ENCODE results near the gene SOD1.
"Not testable (repeated sequence)": the region's sequence is repeated elsewhere in the genome, so short reads cannot be mapped to it uniquely, and the experiment has no call there.

The SOD1 gene

GRCh38 chr21:31665869-31666268 lies 6.4 kb downstream of the SOD1 start:
- H3K36me3 ChIP-seq (replicated peaks in 1 of 2; ENCODE audit: control insufficient read depth in 2 of 2, insufficient read depth in 2 of 2, low read length in 2 of 2) = peaks cover 8 to 87% of the 10 kb centered on the region in 2 donors
- not testable (repeated sequence) for DNase-seq (ENCODE audit: low spot score); H2AFZ ChIP-seq (ENCODE audit: low read length); H3K27ac ChIP-seq (replicated peaks; ENCODE audit: low read length); H2BK15ac ChIP-seq (ENCODE audit: low read length); H3K4me2 ChIP-seq (ENCODE audit: insufficient read depth, low read length, poor library complexity, severe bottlenecking); H3K9me3 ChIP-seq (replicated peaks in 1 of 2; ENCODE audit: control insufficient read depth in 2 of 2, insufficient read depth in 1 of 2, low read depth in 1 of 2, low read length in 2 of 2); H3K79me1 ChIP-seq (ENCODE audit: low read depth, low read length); H3K4me3 ChIP-seq (ENCODE audit: low read length in 2 of 2); H3K18ac ChIP-seq (ENCODE audit: low read length); H3K14ac ChIP-seq (ENCODE audit: low read length); H2BK120ac ChIP-seq (ENCODE audit: low read depth, low read length); H3K9ac ChIP-seq (ENCODE audit: low read depth, low read length, poor library complexity); H3K4me1 ChIP-seq (ENCODE audit: control insufficient read depth in 2 of 2, insufficient read depth in 1 of 2, low read depth in 1 of 2, low read length in 2 of 2); H4K91ac ChIP-seq (ENCODE audit: low read depth, low read length, poor library complexity); H3K27me3 ChIP-seq (ENCODE audit: control insufficient read depth in 3 of 3, insufficient read depth in 3 of 3, low read depth in 1 of 3, low read length in 3 of 3); H4K8ac ChIP-seq (ENCODE audit: low read depth, low read length); H3K23ac ChIP-seq (ENCODE audit: low read depth, low read length, poor library complexity); H2BK12ac ChIP-seq (ENCODE audit: low read length); H2BK5ac ChIP-seq (ENCODE audit: low read length); H3K4ac ChIP-seq (ENCODE audit: low read length); H2AK5ac ChIP-seq (ENCODE audit: low read depth, low read length)
- no CpG with 5 or more reads among the region's 4 CpGs for WGBS, 2 donors (ENCODE audit: extremely low coverage in 2 of 2, insufficient read length in 2 of 2, insufficient replicate concordance in 1 of 2)

- no peak overlapping the region for H3K4me3 ChIP-seq (ENCODE audit: low read length in 2 of 2)
- no peak overlapping the region for H3K23ac ChIP-seq (ENCODE audit: low read depth, low read length, poor library complexity)
- H4K91ac ChIP-seq (ENCODE audit: low read depth, low read length, poor library complexity) = no peak overlapping the region
- H3K4me1 ChIP-seq (ENCODE audit: control insufficient read depth in 2 of 2, insufficient read depth in 1 of 2, low read depth in 1 of 2, low read length in 2 of 2) = peaks cover 0 to 4% of the 10 kb centered on the region in 2 donors
- no peak overlapping the region for H2BK5ac ChIP-seq (ENCODE audit: low read length)
- H3K79me1 ChIP-seq (ENCODE audit: low read depth, low read length) = peaks cover 3% of the 10 kb centered on the region
- H3K9me3 ChIP-seq (replicated peaks in 1 of 2; ENCODE audit: control insufficient read depth in 2 of 2, insufficient read depth in 1 of 2, low read depth in 1 of 2, low read length in 2 of 2) = peaks cover 0 to 7% of the 10 kb centered on the region in 2 donors
- no peak overlapping the region for H2BK15ac ChIP-seq (ENCODE audit: low read length)
- H3K4me2 ChIP-seq (ENCODE audit: insufficient read depth, low read length, poor library complexity, severe bottlenecking) = no peak overlapping the region
- no peak overlapping the region for H4K8ac ChIP-seq (ENCODE audit: low read depth, low read length)
- H2BK120ac ChIP-seq (ENCODE audit: low read depth, low read length) = no peak overlapping the region
- H3K18ac ChIP-seq (ENCODE audit: low read length) = no peak overlapping the region
- H2AK5ac ChIP-seq (ENCODE audit: low read depth, low read length) = no peak overlapping the region
- no peak overlapping the region for H3K27ac ChIP-seq (replicated peaks; ENCODE audit: low read length)
- H3K36me3 ChIP-seq (replicated peaks in 1 of 2; ENCODE audit: control insufficient read depth in 2 of 2, insufficient read depth in 2 of 2, low read length in 2 of 2) = peaks cover 11 to 92% of the 10 kb centered on the region in 2 donors
- no peak overlapping the region for H2AFZ ChIP-seq (ENCODE audit: low read length)
- WGBS, 2 donors (ENCODE audit: extremely low coverage in 2 of 2, insufficient read length in 2 of 2, insufficient replicate concordance in 1 of 2) = no CpG with 5 or more reads among the region's 5 CpGs
- H3K9ac ChIP-seq (ENCODE audit: low read depth, low read length, poor library complexity) = no peak overlapping the region
- DNase-seq (ENCODE audit: low spot score) = no peak
- no peak overlapping the region for H3K4ac ChIP-seq (ENCODE audit: low read length)
- no peak overlapping the region for H3K14ac ChIP-seq (ENCODE audit: low read length)
- no peak overlapping the region for H2BK12ac ChIP-seq (ENCODE audit: low read length)
- no peaks in the 10 kb centered on the region for H3K27me3 ChIP-seq (ENCODE audit: control insufficient read depth in 3 of 3, insufficient read depth in 3 of 3, low read depth in 1 of 3, low read length in 3 of 3)
Observed at GRCh38 chr21:31666445-31667010, 7.0 kb downstream of the SOD1 start.

- Histone ChIP-seq H3K4me3 (ENCODE audit: low read length in 2 of 2) (no peak overlapping the region), H3K4me1 (ENCODE audit: control insufficient read depth in 2 of 2, insufficient read depth in 1 of 2, low read depth in 1 of 2, low read length in 2 of 2) (peaks cover 0 to 5% of the 10 kb centered on the region in 2 donors), H2BK5ac (ENCODE audit: low read length) (no peak overlapping the region), H3K9ac (ENCODE audit: low read depth, low read length, poor library complexity) (no peak overlapping the region), H3K27me3 (ENCODE audit: control insufficient read depth in 3 of 3, insufficient read depth in 3 of 3, low read depth in 1 of 3, low read length in 3 of 3) (no peaks in the 10 kb centered on the region), H2BK15ac (ENCODE audit: low read length) (no peak overlapping the region), H3K9me3 (replicated peaks in 1 of 2; ENCODE audit: control insufficient read depth in 2 of 2, insufficient read depth in 1 of 2, low read depth in 1 of 2, low read length in 2 of 2) (peaks cover 0 to 3% of the 10 kb centered on the region in 2 donors), H3K4me2 (ENCODE audit: insufficient read depth, low read length, poor library complexity, severe bottlenecking) (no peak overlapping the region), H3K36me3 (replicated peaks in 1 of 2; ENCODE audit: control insufficient read depth in 2 of 2, insufficient read depth in 2 of 2, low read length in 2 of 2) (peaks cover 14 to 92% of the 10 kb centered on the region in 2 donors), H2BK12ac (ENCODE audit: low read length) (no peak overlapping the region), H3K23ac (ENCODE audit: low read depth, low read length, poor library complexity) (no peak overlapping the region), H4K8ac (ENCODE audit: low read depth, low read length) (no peak overlapping the region), H3K14ac (ENCODE audit: low read length) (no peak overlapping the region), H4K91ac (ENCODE audit: low read depth, low read length, poor library complexity) (no peak overlapping the region), H3K4ac (ENCODE audit: low read length) (no peak overlapping the region), H3K79me1 (ENCODE audit: low read depth, low read length) (peaks cover 3% of the 10 kb centered on the region), H3K18ac (ENCODE audit: low read length) (no peak overlapping the region), H2AFZ (ENCODE audit: low read length) (no peak overlapping the region), H2BK120ac (ENCODE audit: low read depth, low read length) (no peak overlapping the region), H2AK5ac (ENCODE audit: low read depth, low read length) (no peak overlapping the region), H3K27ac (replicated peaks; ENCODE audit: low read length) (no peak overlapping the region)
- no CpG with 5 or more reads among the region's 5 CpGs for WGBS, 2 donors (ENCODE audit: extremely low coverage in 2 of 2, insufficient read length in 2 of 2, insufficient replicate concordance in 1 of 2)
- DNase-seq (ENCODE audit: low spot score) = no peak
Observed at GRCh38 chr21:31667132-31667531, 7.6 kb downstream of the SOD1 start.

GRCh38 chr21:31667639-31668038 lies 8.1 kb downstream of the SOD1 start:
- Histone ChIP-seq H4K8ac (ENCODE audit: low read depth, low read length) (no peak overlapping the region), H3K79me1 (ENCODE audit: low read depth, low read length) (peaks cover 3% of the 10 kb centered on the region), H3K23ac (ENCODE audit: low read depth, low read length, poor library complexity) (no peak overlapping the region), H3K27me3 (ENCODE audit: control insufficient read depth in 3 of 3, insufficient read depth in 3 of 3, low read depth in 1 of 3, low read length in 3 of 3) (no peaks in the 10 kb centered on the region), H3K9me3 (replicated peaks in 1 of 2; ENCODE audit: control insufficient read depth in 2 of 2, insufficient read depth in 1 of 2, low read depth in 1 of 2, low read length in 2 of 2) (no peaks in the 10 kb centered on the region), H3K9ac (ENCODE audit: low read depth, low read length, poor library complexity) (no peak overlapping the region), H3K4ac (ENCODE audit: low read length) (no peak overlapping the region), H2AFZ (ENCODE audit: low read length) (no peak overlapping the region), H2BK5ac (ENCODE audit: low read length) (no peak overlapping the region), H2BK12ac (ENCODE audit: low read length) (no peak overlapping the region), H3K4me2 (ENCODE audit: insufficient read depth, low read length, poor library complexity, severe bottlenecking) (no peak overlapping the region), H3K27ac (replicated peaks; ENCODE audit: low read length) (no peak overlapping the region), H4K91ac (ENCODE audit: low read depth, low read length, poor library complexity) (no peak overlapping the region), H3K18ac (ENCODE audit: low read length) (no peak overlapping the region), H3K4me3 (ENCODE audit: low read length in 2 of 2) (no peak overlapping the region), H3K4me1 (ENCODE audit: control insufficient read depth in 2 of 2, insufficient read depth in 1 of 2, low read depth in 1 of 2, low read length in 2 of 2) (peaks cover 0 to 5% of the 10 kb centered on the region in 2 donors), H2AK5ac (ENCODE audit: low read depth, low read length) (no peak overlapping the region), H2BK120ac (ENCODE audit: low read depth, low read length) (no peak overlapping the region), H3K14ac (ENCODE audit: low read length) (no peak overlapping the region), H2BK15ac (ENCODE audit: low read length) (no peak overlapping the region), H3K36me3 (replicated peaks in 1 of 2; ENCODE audit: control insufficient read depth in 2 of 2, insufficient read depth in 2 of 2, low read length in 2 of 2) (peaks cover 12 to 93% of the 10 kb centered on the region in 2 donors)
- no peak for DNase-seq (ENCODE audit: low spot score)
